GM23338 (cell line): ENCODE measurements around the gene RFX8. TPM values are rescaled to one million over a fixed set of nuclear protein-coding genes. Genes with fewer than 3 reads are reported as not detected.

Experiments
- ATAC-seq: fragments of 200-7000 bp; cut with Tn5 transposase; 3 replicates; pipeline ENCODE4 v1.9.1; 2020
- DNase-seq: peaks from one replicate; pipeline ENCODE4 v3.0.0-alpha.2; 2015; ENCODE audit warnings: low spot score
- H2AFZ ChIP-seq: fragments of 200-600 bp; sonication (generic); 2 replicates; pipeline ENCODE4 v1.8.0; 2016; ENCODE audit warnings: antibody characterized with exemption, mild to moderate bottlenecking, moderate library complexity
- H3F3A ChIP-seq: fragments of 200-600 bp; sonication (generic); replicated peaks from 2 replicates; pipeline ENCODE4 v1.8.0; 2017; ENCODE audit warnings: antibody characterized with exemption, mixed run types, low read depth
- H3K27ac ChIP-seq: fragments of 200-600 bp; sonication (generic); 2 replicates; pipeline ENCODE4 v1.6.1; 2016; ENCODE audit warnings: low read depth
- H3K27me3 ChIP-seq: fragments of 200-600 bp; sonication (generic); 2 replicates; pipeline ENCODE4 v1.8.0; 2016; ENCODE audit warnings: mild to moderate bottlenecking, mixed run types, moderate library complexity; ENCODE audit not compliant: insufficient read depth
- H3K36me3 ChIP-seq: fragments of 200-600 bp; sonication (generic); 2 replicates; pipeline ENCODE4 v1.8.0; 2016; ENCODE audit warnings: mild to moderate bottlenecking; ENCODE audit not compliant: insufficient read depth
- H3K4me1 ChIP-seq: fragments of 200-600 bp; sonication (generic); 2 replicates; pipeline ENCODE4 v1.8.0; 2016; ENCODE audit warnings: mild to moderate bottlenecking, moderate library complexity; ENCODE audit not compliant: insufficient read depth
- H3K4me2 ChIP-seq: fragments of 200-600 bp; sonication (generic); 2 replicates; pipeline ENCODE4 v1.7.1; 2017; ENCODE audit warnings: mixed run types
- H3K4me3 ChIP-seq: fragments of 200-600 bp; sonication (generic); 2 replicates; pipeline ENCODE4 v1.6.1; 2016; ENCODE audit warnings: mixed run types
- H3K79me2 ChIP-seq: fragments of 200-600 bp; sonication (generic); replicated peaks from 2 replicates; pipeline ENCODE4 v1.8.0; 2017; ENCODE audit warnings: mild to moderate bottlenecking; ENCODE audit not compliant: insufficient read depth
- H3K9me2 ChIP-seq: fragments of 200-600 bp; sonication (generic); 2 replicates; pipeline ENCODE4 v1.8.0; 2017; ENCODE audit not compliant: insufficient read depth
- H4K20me1 ChIP-seq: fragments of 200-600 bp; sonication (generic); replicated peaks from 2 replicates; pipeline ENCODE4 v1.8.0; 2017; ENCODE audit warnings: mild to moderate bottlenecking; ENCODE audit not compliant: insufficient read depth
- H3K27ac Mint-ChIP-seq: 2 replicates; pipeline ENCODE4 v1.8.0; 2020; ENCODE audit warnings: inconsistent platforms, mild to moderate bottlenecking, moderate library complexity, mixed read lengths
- H3K27me3 Mint-ChIP-seq: 3 replicates; pipeline ENCODE4 v1.8.0; 2022; ENCODE audit warnings: low read depth, mild to moderate bottlenecking, moderate library complexity, mixed read lengths, inconsistent platforms; ENCODE audit not compliant: insufficient read depth, poor library complexity
- H3K36me3 Mint-ChIP-seq: 3 replicates; pipeline ENCODE4 v1.8.0; 2021; ENCODE audit warnings: low read depth, mild to moderate bottlenecking, inconsistent platforms, moderate library complexity, mixed read lengths
- H3K4me1 Mint-ChIP-seq: 3 replicates; pipeline ENCODE4 v1.8.0; 2020; ENCODE audit warnings: mild to moderate bottlenecking, inconsistent platforms, mixed read lengths
- H3K4me3 Mint-ChIP-seq: 3 replicates; pipeline ENCODE4 v1.8.0; 2021; ENCODE audit warnings: moderate library complexity, mild to moderate bottlenecking, inconsistent platforms, mixed read lengths
- H3K9me3 Mint-ChIP-seq: 3 replicates; pipeline ENCODE4 v1.8.0; 2020; ENCODE audit warnings: moderate library complexity, mild to moderate bottlenecking, inconsistent platforms, mixed read lengths
- CREB1 ChIP-seq: fragments of 250-450 bp; sonication (Bioruptor Pico); IDR thresholded peaks from 2 replicates; pipeline ENCODE4 v1.5.0; 2020; ENCODE audit warnings: low read depth, mild to moderate bottlenecking, moderate library complexity
- EZH2 ChIP-seq: fragments of 200-600 bp; sonication (generic); IDR thresholded peaks from one replicate; pipeline ENCODE4 v1.8.0; 2017; ENCODE audit warnings: antibody characterized with exemption, mild to moderate bottlenecking, low read depth; ENCODE audit not compliant: unreplicated experiment
- EZH2phosphoT487 ChIP-seq: fragments of 200-600 bp; sonication (generic); IDR thresholded peaks from one replicate; pipeline ENCODE4 v1.8.1; 2018; ENCODE audit warnings: antibody characterized with exemption; ENCODE audit not compliant: unreplicated experiment
- JUNB ChIP-seq: IDR thresholded peaks from one replicate; pipeline ENCODE4 v1.6.1; 2016; ENCODE audit warnings: antibody characterized with exemption; ENCODE audit not compliant: unreplicated experiment
- NANOG ChIP-seq: IDR thresholded peaks from 2 replicates; pipeline ENCODE4 v1.6.1; 2016; ENCODE audit warnings: antibody characterized with exemption, borderline replicate concordance
- POLR2AphosphoS5 ChIP-seq: IDR thresholded peaks from 2 replicates; pipeline ENCODE4 v1.6.1; 2016; ENCODE audit warnings: antibody characterized with exemption, low read depth
- STAT1 ChIP-seq: IDR thresholded peaks from one replicate; pipeline ENCODE4 v1.6.1; 2016; ENCODE audit warnings: antibody characterized with exemption; ENCODE audit not compliant: unreplicated experiment
- ZNF114 ChIP-seq: fragments of 250-450 bp; sonication (Bioruptor Pico); IDR thresholded peaks from 2 replicates; pipeline ENCODE4 v1.5.0; 2020; ENCODE audit warnings: mild to moderate bottlenecking, moderate library complexity
- ZNF331 ChIP-seq: fragments of 250-450 bp; sonication (Bioruptor Pico); IDR thresholded peaks from 2 replicates; pipeline ENCODE4 v1.5.0; 2020; ENCODE audit warnings: low read depth, mild to moderate bottlenecking, moderate library complexity
- polyA plus RNA-seq: library from polyadenylated mRNA; unstranded; fragments of >200 nt; fragmentation: Nextera tagmentation; extraction: Ambion mirVana; gene quantifications from 2 replicates; pipeline ENCODE4 v1.2.1, GENCODE V29; 2016
- total RNA-seq: library from RNA; depleted of rRNA; stranded (reverse); fragments of >200 nt; shearing (Covaris generic); gene quantifications from 2 replicates; pipeline ENCODE4 v1.2.3, GENCODE V29; 2014
- TF ChIP-seq, protein P1 (sequence below): fragments of 250-450 bp; sonication (Bioruptor Pico); IDR thresholded peaks from 2 replicates; pipeline ENCODE4 v1.5.0; 2020; ENCODE audit warnings: mild to moderate bottlenecking, moderate library complexity
- TF ChIP-seq, protein P2 (sequence below): IDR thresholded peaks from one replicate; pipeline ENCODE4 v1.6.1; 2018; ENCODE audit warnings: antibody characterized with exemption; ENCODE audit not compliant: unreplicated experiment
- TF ChIP-seq, protein P3 (sequence below): IDR thresholded peaks from 2 replicates; pipeline ENCODE4 v1.6.1; 2016; ENCODE audit warnings: antibody characterized with exemption
- TF ChIP-seq, protein P4 (sequence below), 2 experiments: fragments of 200-600 bp in 1 of 2; sonication (generic) in 1 of 2; conservative IDR thresholded peaks; 2 replicates each; pipeline versions ENCODE4 v1.5.1 to v1.6.1; 2016 to 2017; ENCODE audit warnings: antibody characterized with exemption in 2 of 2, low read depth in 2 of 2, mild to moderate bottlenecking in 2 of 2, moderate library complexity in 1 of 2

Gene RFX8
- total and polyA plus RNA-seq, 2 experiments from 2014 or later: 0.65 to 1.5 TPM

DNA sequence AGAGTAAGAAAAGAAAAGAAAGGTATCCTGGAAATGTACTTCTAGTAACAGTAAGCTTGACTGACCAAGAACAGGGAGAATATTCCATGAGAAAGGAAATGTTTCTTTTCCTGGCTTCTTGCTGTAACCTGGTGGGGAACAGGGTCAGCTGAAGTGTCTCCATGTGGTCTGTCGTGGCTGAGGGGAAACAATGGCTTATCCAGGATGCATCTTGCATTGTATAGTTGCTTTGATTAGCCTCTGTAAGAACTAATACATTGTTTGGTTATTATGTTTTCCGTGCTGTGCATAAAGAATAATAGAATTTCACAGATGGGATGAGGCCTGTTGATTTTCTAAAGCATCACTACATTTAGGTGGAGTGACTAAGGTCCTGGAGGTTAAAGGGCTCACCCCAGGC lies 92.5 kb downstream of the RFX8 start:
- Histone ChIP-seq H3K27me3 (peaks cover 26% of the 10 kb centered on the region), H3K79me2 (no peaks in the 10 kb centered on the region), H3F3A (no peaks in the 10 kb centered on the region), H3K4me1 (peaks cover 17% of the 10 kb centered on the region), H3K4me3 (no peak overlapping the region), H3K9me2 (no peaks in the 10 kb centered on the region), H3K4me2 (no peak overlapping the region), H2AFZ (no peak overlapping the region), H3K36me3 (no peaks in the 10 kb centered on the region), H4K20me1 (no peaks in the 10 kb centered on the region), H3K27ac (no peak overlapping the region)
- Mint-ChIP-seq H3K36me3 (no peaks in the 10 kb centered on the region), H3K4me1 (peaks cover 13% of the 10 kb centered on the region), H3K27me3 (peaks cover 19% of the 10 kb centered on the region), H3K9me3 (no peaks in the 10 kb centered on the region), H3K4me3 (no peak overlapping the region), H3K27ac (no peak overlapping the region)
- TF ChIP-seq, protein P1, sequence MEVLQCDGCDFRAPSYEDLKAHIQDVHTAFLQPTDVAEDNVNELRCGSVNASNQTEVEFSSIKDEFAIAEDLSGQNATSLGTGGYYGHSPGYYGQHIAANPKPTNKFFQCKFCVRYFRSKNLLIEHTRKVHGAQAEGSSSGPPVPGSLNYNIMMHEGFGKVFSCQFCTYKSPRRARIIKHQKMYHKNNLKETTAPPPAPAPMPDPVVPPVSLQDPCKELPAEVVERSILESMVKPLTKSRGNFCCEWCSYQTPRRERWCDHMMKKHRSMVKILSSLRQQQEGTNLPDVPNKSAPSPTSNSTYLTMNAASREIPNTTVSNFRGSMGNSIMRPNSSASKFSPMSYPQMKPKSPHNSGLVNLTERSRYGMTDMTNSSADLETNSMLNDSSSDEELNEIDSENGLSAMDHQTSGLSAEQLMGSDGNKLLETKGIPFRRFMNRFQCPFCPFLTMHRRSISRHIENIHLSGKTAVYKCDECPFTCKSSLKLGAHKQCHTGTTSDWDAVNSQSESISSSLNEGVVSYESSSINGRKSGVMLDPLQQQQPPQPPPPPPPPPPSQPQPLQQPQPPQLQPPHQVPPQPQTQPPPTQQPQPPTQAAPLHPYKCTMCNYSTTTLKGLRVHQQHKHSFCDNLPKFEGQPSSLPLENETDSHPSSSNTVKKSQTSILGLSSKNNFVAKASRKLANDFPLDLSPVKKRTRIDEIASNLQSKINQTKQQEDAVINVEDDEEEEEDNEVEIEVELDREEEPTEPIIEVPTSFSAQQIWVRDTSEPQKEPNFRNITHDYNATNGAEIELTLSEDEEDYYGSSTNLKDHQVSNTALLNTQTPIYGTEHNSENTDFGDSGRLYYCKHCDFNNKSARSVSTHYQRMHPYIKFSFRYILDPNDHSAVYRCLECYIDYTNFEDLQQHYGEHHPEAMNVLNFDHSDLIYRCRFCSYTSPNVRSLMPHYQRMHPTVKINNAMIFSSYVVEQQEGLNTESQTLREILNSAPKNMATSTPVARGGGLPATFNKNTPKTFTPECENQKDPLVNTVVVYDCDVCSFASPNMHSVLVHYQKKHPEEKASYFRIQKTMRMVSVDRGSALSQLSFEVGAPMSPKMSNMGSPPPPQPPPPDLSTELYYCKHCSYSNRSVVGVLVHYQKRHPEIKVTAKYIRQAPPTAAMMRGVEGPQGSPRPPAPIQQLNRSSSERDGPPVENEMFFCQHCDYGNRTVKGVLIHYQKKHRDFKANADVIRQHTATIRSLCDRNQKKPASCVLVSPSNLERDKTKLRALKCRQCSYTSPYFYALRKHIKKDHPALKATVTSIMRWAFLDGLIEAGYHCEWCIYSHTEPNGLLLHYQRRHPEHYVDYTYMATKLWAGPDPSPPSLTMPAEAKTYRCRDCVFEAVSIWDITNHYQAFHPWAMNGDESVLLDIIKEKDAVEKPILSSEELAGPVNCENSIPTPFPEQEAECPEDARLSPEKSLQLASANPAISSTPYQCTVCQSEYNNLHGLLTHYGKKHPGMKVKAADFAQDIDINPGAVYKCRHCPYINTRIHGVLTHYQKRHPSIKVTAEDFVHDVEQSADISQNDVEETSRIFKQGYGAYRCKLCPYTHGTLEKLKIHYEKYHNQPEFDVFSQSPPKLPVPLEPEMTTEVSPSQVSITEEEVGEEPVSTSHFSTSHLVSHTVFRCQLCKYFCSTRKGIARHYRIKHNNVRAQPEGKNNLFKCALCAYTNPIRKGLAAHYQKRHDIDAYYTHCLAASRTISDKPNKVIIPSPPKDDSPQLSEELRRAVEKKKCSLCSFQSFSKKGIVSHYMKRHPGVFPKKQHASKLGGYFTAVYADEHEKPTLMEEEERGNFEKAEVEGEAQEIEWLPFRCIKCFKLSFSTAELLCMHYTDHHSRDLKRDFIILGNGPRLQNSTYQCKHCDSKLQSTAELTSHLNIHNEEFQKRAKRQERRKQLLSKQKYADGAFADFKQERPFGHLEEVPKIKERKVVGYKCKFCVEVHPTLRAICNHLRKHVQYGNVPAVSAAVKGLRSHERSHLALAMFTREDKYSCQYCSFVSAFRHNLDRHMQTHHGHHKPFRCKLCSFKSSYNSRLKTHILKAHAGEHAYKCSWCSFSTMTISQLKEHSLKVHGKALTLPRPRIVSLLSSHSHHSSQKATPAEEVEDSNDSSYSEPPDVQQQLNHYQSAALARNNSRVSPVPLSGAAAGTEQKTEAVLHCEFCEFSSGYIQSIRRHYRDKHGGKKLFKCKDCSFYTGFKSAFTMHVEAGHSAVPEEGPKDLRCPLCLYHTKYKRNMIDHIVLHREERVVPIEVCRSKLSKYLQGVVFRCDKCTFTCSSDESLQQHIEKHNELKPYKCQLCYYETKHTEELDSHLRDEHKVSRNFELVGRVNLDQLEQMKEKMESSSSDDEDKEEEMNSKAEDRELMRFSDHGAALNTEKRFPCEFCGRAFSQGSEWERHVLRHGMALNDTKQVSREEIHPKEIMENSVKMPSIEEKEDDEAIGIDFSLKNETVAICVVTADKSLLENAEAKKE: no peak
- no peak for TF ChIP-seq ZNF331
- no peak for TF ChIP-seq ZNF114 (CRISPR knock-in tag)
- no peak for TF ChIP-seq EZH2
- TF ChIP-seq EZH2phosphoT487: no peak
- TF ChIP-seq, protein P2, sequence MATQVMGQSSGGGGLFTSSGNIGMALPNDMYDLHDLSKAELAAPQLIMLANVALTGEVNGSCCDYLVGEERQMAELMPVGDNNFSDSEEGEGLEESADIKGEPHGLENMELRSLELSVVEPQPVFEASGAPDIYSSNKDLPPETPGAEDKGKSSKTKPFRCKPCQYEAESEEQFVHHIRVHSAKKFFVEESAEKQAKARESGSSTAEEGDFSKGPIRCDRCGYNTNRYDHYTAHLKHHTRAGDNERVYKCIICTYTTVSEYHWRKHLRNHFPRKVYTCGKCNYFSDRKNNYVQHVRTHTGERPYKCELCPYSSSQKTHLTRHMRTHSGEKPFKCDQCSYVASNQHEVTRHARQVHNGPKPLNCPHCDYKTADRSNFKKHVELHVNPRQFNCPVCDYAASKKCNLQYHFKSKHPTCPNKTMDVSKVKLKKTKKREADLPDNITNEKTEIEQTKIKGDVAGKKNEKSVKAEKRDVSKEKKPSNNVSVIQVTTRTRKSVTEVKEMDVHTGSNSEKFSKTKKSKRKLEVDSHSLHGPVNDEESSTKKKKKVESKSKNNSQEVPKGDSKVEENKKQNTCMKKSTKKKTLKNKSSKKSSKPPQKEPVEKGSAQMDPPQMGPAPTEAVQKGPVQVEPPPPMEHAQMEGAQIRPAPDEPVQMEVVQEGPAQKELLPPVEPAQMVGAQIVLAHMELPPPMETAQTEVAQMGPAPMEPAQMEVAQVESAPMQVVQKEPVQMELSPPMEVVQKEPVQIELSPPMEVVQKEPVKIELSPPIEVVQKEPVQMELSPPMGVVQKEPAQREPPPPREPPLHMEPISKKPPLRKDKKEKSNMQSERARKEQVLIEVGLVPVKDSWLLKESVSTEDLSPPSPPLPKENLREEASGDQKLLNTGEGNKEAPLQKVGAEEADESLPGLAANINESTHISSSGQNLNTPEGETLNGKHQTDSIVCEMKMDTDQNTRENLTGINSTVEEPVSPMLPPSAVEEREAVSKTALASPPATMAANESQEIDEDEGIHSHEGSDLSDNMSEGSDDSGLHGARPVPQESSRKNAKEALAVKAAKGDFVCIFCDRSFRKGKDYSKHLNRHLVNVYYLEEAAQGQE: no peak
- TF ChIP-seq NANOG: no peak
- no peak for TF ChIP-seq POLR2AphosphoS5
- no peak for TF ChIP-seq JUNB
- TF ChIP-seq, protein P3, sequence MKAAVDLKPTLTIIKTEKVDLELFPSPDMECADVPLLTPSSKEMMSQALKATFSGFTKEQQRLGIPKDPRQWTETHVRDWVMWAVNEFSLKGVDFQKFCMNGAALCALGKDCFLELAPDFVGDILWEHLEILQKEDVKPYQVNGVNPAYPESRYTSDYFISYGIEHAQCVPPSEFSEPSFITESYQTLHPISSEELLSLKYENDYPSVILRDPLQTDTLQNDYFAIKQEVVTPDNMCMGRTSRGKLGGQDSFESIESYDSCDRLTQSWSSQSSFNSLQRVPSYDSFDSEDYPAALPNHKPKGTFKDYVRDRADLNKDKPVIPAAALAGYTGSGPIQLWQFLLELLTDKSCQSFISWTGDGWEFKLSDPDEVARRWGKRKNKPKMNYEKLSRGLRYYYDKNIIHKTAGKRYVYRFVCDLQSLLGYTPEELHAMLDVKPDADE: no peak
- TF ChIP-seq, protein P4, sequence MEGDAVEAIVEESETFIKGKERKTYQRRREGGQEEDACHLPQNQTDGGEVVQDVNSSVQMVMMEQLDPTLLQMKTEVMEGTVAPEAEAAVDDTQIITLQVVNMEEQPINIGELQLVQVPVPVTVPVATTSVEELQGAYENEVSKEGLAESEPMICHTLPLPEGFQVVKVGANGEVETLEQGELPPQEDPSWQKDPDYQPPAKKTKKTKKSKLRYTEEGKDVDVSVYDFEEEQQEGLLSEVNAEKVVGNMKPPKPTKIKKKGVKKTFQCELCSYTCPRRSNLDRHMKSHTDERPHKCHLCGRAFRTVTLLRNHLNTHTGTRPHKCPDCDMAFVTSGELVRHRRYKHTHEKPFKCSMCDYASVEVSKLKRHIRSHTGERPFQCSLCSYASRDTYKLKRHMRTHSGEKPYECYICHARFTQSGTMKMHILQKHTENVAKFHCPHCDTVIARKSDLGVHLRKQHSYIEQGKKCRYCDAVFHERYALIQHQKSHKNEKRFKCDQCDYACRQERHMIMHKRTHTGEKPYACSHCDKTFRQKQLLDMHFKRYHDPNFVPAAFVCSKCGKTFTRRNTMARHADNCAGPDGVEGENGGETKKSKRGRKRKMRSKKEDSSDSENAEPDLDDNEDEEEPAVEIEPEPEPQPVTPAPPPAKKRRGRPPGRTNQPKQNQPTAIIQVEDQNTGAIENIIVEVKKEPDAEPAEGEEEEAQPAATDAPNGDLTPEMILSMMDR (conservative IDR thresholded peaks at IDR 0.05; ENCODE audit: low read depth in 2 of 2): no peak
- TF ChIP-seq STAT1: no peak
- TF ChIP-seq CREB1 (CRISPR knock-in tag): no peak
- no peak for ATAC-seq
- no peak for DNase-seq
